ENCODE measurements around the gene TEX29.

Gene TEX29

DNA sequence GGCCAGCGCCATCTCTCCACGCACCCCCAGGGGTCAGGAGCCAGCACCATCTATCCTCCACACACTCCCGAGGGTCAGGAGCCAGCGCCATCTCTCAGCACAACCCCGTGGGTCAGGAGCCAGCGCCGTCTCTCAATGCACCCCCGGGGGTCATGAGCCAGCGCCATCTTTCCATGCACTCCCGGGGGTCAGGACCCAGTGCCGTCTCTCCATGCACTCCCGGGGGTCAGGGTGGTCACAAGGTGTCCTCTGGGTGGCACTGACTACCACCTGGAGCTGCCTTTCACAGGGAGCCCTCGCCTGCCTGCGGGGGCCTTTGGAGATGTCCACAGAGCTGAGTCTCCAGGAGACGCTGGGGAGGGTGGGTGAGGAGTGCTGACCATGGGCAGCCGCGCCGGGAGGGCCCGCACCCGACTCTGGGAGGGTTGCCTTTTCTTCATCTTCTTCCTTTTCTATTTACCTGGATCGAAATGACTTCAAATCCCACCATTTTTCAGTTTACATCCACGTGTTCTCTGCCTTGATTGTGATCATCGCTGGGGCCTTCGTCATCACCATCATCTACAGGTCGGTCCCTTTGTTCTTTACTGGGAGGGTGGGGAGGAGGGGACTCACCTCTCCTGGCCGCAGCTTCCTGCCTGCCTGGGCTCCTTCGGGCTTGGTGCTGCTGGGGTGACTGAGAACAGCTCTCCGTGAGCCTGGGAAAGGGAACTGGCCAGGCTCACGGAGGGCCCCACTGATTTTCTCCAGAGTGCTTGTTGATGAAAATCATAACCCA is 19.1 kb downstream of the TEX29 start:
- CTCF ChIA-PET = no interaction called here
- Histone ChIP-seq H3K9me3 (ENCODE audit: control insufficient read depth, insufficient read depth, low read depth, low read length) (no peaks in the 10 kb centered on the region), H3K4me3 (ENCODE audit: low read depth, low read length) (no peak overlapping the region), H3K36me3 (ENCODE audit: control insufficient read depth in 2 of 2, insufficient read depth in 1 of 2, low read length in 2 of 2) (no peaks in the 10 kb centered on the region), H3K4me1 (ENCODE audit: control insufficient read depth, insufficient read depth, low read length) (no peaks in the 10 kb centered on the region), H3K27ac (ENCODE audit: extremely low read depth, low read depth, low read length) (no peak overlapping the region)
- TF ChIP-seq, protein P1, sequence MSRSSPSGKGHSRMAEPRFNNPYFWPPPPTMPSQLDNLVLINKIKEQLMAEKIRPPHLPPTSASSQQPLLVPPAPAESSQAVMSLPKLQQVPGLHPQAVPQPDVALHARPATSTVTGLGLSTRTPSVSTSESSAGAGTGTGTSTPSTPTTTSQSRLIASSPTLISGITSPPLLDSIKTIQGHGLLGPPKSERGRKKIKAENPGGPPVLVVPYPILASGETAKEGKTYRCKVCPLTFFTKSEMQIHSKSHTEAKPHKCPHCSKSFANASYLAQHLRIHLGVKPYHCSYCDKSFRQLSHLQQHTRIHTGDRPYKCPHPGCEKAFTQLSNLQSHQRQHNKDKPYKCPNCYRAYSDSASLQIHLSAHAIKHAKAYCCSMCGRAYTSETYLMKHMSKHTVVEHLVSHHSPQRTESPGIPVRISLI (tag by site-specific recombination; IDR thresholded peaks at IDR 0.05) = no peak
- TF ChIP-seq ZNF610 (tag by site-specific recombination; IDR thresholded peaks at IDR 0.05; ENCODE audit: borderline replicate concordance) (no peak), ZNF664 (tag by site-specific recombination; IDR thresholded peaks at IDR 0.05) (no peak), ZSCAN23 (tag by site-specific recombination; IDR thresholded peaks at IDR 0.05) (no peak), HOXD13 (CRISPR knock-in tag; IDR thresholded peaks at IDR 0.05; ENCODE audit: borderline replicate concordance) (no peak), ZNF404 (tag by site-specific recombination; IDR thresholded peaks at IDR 0.05) (no peak)
- POLR2A ChIA-PET = no interaction called here

DNA sequence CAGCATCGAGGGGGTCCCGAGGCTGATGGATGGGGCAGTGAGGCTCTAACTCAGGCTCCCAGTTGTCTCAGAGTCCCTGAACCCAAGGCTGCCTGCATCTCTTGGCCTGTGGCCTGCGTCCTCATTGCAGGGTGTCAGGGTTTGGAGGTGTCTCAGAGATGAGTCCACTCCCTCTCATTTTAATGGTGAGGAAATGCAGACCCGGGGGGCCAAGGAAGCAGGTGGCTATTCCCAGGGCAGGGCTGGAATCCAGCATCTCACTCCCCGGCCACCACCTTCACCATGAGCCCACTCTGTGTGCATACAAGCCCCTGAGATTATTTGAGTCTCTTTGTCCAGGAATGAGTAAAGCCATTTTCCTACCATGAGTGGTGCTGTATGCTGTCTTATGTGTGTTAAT is 21.4 kb downstream of the TEX29 start:
- Histone ChIP-seq H3K27ac (ENCODE audit: extremely low read depth, low read depth, low read length) (no peak overlapping the region), H3K9me3 (ENCODE audit: control insufficient read depth, insufficient read depth, low read depth, low read length) (no peaks in the 10 kb centered on the region), H3K4me3 (ENCODE audit: low read depth, low read length) (no peak overlapping the region), H3K4me1 (ENCODE audit: control insufficient read depth, insufficient read depth, low read length) (no peaks in the 10 kb centered on the region), H3K36me3 (ENCODE audit: control insufficient read depth in 2 of 2, insufficient read depth in 1 of 2, low read length in 2 of 2) (no peaks in the 10 kb centered on the region)
- TF ChIP-seq ZNF624 (tag by site-specific recombination; IDR thresholded peaks at IDR 0.05) = no peak
- no peak for TF ChIP-seq ZNF791 (tag by site-specific recombination; IDR thresholded peaks at IDR 0.05)
- no peak for TF ChIP-seq ZNF707 (tag by site-specific recombination; IDR thresholded peaks at IDR 0.05)
- TF ChIP-seq ZNF501 (tag by site-specific recombination; IDR thresholded peaks at IDR 0.05) = no peak
- no peak for TF ChIP-seq ZNF146 (tag by site-specific recombination; IDR thresholded peaks at IDR 0.05)
- no peak for TF ChIP-seq ZNF214 (tag by site-specific recombination; IDR thresholded peaks at IDR 0.05; ENCODE audit: borderline replicate concordance)
- TF ChIP-seq, protein P2, sequence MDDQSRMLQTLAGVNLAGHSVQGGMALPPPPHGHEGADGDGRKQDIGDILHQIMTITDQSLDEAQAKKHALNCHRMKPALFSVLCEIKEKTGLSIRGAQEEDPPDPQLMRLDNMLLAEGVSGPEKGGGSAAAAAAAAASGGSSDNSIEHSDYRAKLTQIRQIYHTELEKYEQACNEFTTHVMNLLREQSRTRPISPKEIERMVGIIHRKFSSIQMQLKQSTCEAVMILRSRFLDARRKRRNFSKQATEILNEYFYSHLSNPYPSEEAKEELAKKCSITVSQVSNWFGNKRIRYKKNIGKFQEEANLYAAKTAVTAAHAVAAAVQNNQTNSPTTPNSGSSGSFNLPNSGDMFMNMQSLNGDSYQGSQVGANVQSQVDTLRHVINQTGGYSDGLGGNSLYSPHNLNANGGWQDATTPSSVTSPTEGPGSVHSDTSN (CRISPR knock-in tag; IDR thresholded peaks at IDR 0.05) = no peak
- no peak for TF ChIP-seq ZNF404 (tag by site-specific recombination; IDR thresholded peaks at IDR 0.05)
- TF ChIP-seq, protein P3, sequence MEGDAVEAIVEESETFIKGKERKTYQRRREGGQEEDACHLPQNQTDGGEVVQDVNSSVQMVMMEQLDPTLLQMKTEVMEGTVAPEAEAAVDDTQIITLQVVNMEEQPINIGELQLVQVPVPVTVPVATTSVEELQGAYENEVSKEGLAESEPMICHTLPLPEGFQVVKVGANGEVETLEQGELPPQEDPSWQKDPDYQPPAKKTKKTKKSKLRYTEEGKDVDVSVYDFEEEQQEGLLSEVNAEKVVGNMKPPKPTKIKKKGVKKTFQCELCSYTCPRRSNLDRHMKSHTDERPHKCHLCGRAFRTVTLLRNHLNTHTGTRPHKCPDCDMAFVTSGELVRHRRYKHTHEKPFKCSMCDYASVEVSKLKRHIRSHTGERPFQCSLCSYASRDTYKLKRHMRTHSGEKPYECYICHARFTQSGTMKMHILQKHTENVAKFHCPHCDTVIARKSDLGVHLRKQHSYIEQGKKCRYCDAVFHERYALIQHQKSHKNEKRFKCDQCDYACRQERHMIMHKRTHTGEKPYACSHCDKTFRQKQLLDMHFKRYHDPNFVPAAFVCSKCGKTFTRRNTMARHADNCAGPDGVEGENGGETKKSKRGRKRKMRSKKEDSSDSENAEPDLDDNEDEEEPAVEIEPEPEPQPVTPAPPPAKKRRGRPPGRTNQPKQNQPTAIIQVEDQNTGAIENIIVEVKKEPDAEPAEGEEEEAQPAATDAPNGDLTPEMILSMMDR (tag by site-specific recombination; IDR thresholded peaks at IDR 0.05) = no peak
- no peak for TF ChIP-seq ZNF626 (tag by site-specific recombination; IDR thresholded peaks at IDR 0.05)
- TF ChIP-seq ZNF76 (tag by site-specific recombination; IDR thresholded peaks at IDR 0.05; ENCODE audit: borderline replicate concordance, low read depth) = no peak
- no peak for TF ChIP-seq ZNF155 (tag by site-specific recombination; IDR thresholded peaks at IDR 0.05)
- no peak for TF ChIP-seq ZFP69B (tag by site-specific recombination; IDR thresholded peaks at IDR 0.05)
- no peak for TF ChIP-seq ZNF23 (tag by site-specific recombination; IDR thresholded peaks at IDR 0.05; ENCODE audit: borderline replicate concordance)
- no peak for TF ChIP-seq ZNF561 (tag by site-specific recombination; IDR thresholded peaks at IDR 0.05; ENCODE audit: borderline replicate concordance)
- no peak for TF ChIP-seq ZNF239 (tag by site-specific recombination; IDR thresholded peaks at IDR 0.05)
- TF ChIP-seq, protein P4, sequence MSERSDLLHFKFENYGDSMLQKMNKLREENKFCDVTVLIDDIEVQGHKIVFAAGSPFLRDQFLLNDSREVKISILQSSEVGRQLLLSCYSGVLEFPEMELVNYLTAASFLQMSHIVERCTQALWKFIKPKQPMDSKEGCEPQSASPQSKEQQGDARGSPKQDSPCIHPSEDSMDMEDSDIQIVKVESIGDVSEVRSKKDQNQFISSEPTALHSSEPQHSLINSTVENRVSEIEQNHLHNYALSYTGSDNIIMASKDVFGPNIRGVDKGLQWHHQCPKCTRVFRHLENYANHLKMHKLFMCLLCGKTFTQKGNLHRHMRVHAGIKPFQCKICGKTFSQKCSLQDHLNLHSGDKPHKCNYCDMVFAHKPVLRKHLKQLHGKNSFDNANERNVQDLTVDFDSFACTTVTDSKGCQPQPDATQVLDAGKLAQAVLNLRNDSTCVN (tag by site-specific recombination; optimal IDR thresholded peaks at IDR 0.05) = no peak
- ChIA-PET CTCF (no interaction called here), POLR2A (no interaction called here)
